HG02973 (cell line): ENCODE results near the gene PIP4K2A.

ENCODE experiments used
- ATAC-seq: cut with Tn5 transposase; IDR thresholded peaks from one replicate; pipeline ENCODE4 v1.9.1; 2021; ENCODE audit warnings: moderate library complexity; ENCODE audit not compliant: unreplicated experiment

PIP4K2A gene

DNA sequence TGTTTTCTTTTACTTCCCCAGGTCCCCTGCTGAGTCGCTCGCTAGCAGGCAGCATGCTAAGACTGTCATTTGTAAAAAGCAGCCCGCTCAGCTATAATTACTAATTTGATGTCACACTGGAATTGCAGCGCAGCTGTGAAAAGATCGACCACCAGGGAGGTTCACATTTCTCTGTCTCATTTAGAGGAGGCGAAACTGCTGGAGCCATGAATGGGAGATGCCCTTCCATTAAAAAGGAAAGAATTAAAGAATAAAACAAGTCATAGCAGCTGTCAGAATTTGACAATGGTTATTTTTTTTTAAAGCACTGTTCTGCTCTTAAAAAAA, 153.5 kb downstream of the PIP4K2A start:
- ATAC-seq = no peak

DNA sequence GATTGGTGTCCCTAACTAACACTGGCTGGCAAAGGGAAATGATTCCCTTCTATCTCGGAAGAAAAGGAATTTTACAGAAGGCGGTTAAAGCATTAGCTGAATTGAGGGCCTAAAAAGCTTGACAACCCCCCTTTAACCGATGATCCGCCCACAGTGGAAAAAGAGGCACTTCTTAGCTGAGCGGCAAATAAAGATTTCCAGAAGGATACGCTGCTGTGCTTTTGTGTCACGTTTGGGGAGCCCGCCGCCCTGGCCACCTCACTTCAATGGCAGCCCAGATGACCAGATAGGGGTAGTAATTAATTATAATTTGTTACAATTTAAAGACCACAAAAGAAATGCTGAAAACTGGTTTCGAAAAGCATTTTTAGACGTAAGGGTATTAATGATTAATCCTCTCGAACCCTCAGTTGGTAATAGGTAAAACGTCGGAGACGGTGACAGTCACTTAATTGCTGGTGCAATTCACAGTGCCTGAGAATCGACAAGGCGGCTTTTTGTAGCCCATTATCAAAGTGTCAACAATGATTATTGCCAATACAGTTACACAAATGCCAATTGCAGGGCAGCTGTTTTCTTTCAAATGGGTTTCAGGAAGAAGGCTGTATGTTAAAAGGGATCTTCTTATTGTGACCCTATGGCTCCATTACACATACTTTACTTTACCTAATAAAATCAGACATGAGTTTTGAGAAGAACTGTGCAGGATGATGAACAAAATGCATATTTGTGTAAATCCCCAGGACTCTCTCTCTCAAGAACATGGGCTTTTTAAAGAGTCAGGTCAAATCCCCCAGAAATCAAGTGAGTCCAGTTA, 154.1 kb downstream of the PIP4K2A start:
- ATAC-seq = no peak

DNA sequence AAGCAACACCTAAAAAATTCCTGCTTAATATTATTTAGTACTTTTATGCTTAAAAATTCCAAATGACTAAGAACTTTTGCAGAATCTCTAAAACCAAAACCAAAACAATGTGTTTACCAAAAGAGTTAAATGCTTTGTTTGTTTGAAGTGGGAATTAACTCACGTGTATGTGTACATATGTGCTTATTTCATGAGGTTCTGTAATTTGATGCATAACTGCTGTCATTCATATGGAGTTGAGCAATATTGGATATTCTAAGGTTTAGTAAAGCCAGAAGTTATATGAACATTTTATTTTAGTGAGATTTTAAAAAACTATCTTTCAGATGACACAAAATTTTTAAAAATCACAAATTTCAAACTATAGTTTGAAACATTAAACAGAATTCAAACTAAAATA, 157.1 kb downstream of the PIP4K2A start:
- ATAC-seq = no peak

DNA sequence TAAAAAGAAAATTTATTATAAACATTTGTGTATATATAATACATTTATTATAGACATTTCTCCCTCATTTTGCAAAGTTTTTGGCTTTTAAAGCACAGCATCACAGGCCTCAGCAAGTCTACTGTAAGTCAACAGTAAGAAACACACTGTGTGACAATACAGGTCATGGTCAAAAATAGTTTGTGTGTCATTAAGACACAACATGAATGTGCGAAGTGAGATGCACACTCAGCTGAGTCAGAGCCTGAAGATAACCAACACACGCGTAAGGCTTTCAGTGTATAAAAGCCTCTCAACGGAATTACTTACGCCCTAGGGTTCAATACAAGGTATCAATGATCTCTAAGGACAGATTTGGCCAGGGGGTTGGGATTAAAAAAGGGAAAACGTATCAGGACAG, 157.6 kb downstream of the PIP4K2A start:
- ATAC-seq = no peak

DNA sequence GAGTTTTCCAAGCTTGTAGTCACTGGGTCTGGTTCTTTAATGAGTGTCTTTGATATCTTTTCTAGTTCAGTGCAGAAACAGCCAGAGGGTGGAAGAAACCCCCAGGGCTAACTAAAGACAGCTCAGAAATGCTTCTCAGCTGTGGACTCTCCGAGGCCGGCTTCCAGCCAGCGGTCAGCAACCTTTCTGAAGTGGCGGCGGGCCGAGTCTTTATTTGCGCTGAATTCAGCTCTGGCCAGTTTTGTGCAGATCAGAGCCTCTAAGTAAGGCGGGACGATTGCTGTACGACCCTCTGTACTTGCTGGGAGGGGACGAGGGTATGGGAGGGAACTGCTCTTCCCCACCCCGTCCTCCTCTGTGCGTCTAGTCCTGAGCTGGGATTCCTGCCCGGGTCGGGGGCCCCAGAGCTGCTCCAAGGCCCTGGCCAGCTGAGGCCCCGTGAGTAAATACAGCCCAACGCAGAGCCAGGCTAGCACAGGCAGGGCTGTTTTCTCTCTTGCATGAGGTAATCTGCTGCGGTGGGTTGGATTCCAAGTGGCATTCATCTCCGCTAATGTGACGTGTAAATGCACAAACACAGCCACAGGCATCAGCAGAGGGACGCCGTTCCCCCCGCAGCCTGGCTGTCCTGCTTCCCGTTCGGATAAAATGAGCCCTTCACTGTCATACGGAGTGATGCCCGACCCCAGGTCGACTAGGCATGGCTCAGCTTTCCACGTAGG, 159.8 kb downstream of the PIP4K2A start:
- no peak for ATAC-seq

DNA sequence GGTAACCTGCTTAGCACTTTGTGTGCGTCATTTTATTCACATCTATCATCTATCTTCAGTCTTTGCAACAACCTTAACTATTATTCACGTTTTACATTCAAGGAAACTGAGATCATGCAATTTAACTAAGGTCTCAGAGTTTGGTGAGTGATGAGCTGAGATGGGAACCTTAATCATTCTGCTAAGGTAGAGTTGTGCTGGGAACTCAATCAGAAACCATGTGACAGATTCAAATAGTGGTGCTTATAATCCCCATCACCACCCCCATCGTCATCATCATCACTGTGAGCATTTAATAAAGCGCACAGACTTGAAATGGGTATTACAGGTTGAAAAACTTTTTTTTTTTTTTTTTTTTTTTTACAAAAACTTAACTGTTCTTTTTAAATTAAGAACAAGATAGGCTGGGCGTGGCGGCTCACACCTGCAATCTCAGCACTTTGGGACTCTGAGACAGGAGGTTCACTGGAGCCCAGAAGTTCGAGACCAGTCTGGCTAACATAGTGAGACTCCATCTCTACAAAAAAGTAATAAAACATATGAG, 160.9 kb downstream of the PIP4K2A start:
- no peak for ATAC-seq

DNA sequence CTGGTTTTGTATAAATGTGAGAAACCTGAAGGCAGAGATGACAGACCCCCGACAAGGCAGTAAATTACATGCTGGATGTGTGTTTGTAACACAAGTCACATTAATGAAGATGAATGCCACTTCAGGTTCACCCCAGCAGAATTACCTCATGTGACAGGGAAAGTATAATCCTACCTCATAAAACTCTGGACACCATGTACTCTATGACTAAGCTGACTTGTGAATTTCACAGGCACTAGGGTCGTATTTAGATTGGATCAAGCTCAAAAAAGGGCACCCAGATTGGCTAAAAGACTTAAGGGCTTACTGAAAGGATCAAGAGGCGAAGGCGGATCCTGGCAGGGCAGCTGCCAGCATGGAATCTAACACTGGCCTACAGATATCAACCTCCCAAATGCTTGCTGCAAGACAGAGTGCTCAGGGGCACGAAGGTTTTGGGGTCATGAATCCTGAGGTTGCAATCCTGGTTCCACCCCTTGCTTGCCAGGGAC, 161.4 kb downstream of the PIP4K2A start:
- no peak for ATAC-seq

DNA sequence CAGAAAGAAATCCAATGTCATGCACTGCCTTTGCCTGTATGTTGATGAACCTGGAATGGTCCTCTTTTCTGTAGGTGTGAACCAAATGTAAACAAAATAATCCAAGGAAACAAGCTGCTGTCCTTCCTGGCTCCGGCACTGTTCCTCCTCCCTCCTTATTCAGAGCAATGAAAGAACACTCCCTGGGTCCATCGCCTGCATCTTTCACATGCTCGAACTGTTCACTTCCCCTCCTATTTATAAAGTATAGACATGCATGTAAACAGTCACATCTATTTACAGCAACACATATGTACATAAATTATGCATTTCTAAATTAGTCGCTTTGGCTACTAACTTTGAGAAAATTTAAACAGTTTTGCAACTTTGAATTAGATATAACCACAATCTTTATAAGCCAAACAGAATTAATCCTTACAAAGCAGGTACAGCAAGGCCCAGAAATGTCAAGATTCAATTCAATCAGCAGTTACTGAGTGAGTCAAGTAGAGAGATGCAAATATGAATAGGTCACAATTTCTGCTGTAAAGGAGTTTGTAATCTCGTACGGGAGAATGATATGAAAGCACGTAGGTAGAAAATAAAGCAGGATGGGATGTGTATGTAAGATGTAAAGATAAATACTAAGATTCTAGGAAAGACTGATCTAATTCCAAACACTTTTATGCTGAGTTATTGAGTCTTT, 162.6 kb downstream of the PIP4K2A start:
- no peak for ATAC-seq

DNA sequence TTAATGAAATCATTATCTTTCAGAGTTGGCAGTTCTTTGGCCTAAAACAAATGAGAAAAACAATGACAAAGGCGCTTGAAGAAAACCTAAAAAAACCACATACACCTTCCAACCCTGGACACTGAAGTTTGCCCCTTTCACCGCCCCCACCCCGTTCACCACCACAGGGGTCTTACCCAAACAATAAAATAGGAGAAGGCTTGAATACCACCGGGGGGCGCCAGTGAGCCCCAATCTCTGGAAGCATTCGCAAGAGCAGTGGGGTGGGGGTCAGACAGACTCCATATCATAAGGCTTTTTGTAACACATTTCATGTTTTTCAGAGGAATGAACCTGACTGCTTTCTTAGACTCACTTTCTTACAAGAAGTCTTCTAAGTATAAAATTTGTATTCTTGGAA, 163.6 kb downstream of the PIP4K2A start:
- no peak for ATAC-seq

DNA sequence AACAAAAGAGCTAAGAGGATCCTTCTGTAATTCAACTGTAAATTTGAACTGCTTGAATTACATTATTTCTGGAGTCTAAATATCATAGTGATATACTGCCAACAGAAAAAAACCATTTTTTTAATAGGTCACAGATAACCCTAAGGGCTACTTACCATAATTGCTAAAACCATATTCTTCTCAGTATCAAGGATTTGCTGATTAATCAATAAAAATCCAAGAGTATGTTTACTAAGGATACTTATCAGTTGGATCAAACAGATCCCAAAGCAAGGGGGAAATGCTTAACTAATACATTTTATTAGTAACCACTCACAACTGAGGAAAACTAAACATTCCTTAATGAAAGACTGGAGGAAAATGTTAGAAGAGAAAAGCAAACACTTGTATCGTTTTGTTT, 166.0 kb downstream of the PIP4K2A start:
- no peak for ATAC-seq

DNA sequence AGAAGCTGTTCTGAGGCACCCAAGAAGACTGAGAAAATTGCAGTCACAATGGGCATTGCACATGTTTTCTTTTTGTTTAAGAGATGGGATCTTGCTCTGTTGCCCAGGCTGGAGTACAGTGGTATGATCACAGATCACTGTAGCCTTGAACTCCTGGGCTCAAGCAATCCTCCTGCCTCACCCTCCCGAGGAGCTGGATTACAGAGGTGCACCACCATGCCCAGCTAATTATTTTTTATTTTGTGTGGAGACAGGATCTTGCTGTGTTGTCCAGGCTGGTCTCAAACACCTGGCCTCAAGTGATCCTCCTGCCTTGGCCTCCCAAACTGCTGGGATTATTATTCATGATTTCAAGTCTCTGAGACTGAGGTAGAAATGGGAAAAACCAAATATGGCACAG, 168.7 kb downstream of the PIP4K2A start:
- ATAC-seq = no peak

DNA sequence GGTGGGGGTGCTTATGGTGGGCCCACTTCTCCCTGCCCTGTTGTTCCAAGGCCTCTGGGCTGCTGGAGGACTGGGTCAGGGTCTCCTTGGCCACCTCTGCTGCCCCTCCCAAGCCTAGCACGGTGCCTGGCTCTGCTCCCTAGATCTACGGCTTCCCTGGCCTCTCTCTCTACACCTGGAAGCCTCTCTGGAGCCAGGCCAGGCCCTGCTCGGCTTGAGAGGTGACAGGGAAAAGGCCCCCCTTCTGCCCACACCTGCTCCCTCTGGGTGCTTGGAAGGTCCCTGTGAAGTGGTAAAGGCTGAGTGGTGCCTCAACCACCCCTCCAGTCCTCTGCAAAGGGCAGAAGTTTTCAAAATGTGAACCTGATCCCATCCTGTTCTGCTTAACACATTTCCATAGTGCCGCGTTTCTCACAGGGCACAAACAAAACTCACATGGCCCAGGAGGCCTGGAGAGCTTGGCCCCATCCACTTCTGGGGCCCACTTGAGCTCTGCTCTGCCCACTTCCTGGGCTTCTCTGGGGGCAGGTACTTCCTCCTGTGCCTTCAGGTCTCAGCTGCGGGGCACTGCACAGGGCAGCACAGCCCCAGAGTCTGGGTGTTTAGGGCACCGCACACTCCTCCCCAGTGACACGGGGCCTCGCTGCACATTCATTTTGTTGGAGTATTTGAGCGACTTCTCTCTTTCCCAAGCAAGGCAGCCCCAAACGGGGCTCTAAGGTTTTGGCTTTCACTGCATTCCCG, 169.9 kb downstream of the PIP4K2A start:
- ATAC-seq = no peak

DNA sequence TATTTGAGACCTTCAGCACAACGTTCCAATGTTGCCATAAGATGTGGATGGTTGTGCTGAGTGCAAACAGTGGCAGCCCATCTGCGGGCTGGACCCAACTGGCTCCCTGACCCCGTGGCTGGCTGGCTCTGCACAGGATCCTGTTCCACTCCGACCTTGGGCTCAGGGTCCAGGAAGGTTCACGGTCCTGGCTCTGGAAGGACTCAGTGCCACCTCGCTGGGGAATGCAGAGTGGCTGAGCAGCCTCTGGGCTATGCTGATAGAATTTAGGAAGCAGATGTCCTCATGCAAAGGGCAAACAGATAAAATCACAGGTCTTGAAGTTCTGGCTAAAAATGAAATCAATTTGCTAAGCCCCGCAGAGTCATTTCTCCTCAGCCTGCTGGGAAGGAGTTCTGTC, 171.6 kb downstream of the PIP4K2A start:
- no peak for ATAC-seq

DNA sequence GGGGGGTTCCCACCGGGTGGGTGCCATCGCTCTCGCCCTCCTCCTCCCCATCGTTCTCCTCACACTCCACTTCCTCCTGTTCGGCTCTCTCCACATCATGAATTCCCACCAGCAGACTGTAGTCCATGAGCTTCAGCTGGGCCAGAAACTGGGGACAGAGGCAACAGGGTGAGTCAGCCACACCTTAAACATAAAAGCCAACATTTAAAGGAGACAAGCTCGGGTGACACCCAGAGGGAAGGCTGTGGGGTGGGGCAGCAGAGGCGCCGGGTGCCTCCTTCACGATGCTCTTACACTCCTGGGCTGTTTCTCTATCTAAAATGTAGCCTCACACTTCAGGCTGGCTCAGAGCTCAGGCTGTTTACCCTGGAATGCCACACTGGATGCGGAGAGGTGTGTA, 172.5 kb downstream of the PIP4K2A start:
- ATAC-seq = no peak

DNA sequence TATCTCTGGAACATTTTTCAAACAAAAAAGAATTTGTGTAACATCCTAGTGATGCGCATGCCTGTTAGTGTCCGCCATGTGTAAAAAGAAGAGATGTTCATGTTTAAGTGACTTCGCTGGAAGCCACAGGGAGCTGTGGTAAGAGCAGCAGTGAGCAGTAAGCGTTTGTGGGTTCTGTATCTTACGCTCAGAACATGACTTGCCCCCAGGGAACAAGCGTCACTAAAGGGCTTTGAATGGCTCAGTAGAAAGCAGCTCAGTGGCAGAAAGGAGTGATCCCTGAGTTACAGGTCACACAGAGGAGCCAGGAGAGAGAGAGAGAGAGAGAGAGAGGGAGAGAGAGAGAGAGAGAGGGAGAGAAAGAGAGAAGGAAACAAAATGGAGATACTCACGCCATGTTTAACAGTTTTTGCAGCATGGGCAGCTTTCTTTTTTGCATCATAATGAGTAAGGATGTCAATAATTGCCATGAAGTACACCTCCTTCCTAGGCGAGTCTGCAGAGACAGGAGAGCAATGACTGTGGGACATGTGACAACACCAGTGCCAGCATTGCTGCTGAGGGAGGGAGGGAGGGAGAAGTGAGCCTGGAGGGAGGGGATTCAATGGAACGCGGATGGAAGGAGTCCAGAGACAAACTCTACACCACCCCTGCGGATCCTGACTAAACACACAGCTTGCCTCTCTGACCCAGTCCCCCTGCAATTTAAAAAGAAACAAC, 174.6 kb downstream of the PIP4K2A start:
- no peak for ATAC-seq

DNA sequence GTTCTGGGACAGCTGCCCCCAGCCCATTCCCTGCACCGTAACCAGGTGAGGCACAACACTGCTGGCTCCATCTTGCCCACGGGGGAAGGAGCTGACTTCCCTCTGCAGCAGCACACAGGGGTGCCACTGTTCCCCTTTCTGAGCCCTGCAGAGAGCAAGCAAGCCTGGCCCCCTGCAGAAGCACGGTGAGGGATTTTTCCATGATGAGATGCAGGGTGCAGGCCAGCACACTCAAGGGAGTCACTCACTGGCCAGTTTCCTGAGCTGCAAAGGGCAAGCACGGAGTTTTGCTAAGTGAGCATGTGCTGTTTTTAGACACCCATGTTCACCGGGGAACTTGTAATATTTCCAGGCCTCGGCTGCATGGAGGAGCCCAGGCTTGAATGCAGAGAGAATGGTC, 176.6 kb downstream of the PIP4K2A start:
- ATAC-seq = no peak

DNA sequence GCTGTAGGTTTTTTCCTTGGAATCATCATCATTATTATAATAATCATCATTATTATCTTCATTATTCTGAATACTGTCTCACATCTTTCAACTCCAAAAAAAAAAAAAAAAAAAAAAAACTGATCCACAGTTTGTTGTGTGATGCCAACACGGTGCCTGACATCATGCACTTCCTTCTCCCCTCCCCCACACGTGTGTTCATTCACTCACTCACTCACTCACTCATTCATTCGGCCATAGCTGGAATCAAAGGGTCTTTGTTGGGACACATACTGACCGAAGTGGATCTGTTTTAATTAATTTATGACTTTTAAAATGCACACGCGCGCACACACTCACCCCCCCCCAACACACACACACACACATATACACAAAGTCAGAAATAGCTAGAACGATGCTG, 177.8 kb downstream of the PIP4K2A start:
- ATAC-seq = no peak

DNA sequence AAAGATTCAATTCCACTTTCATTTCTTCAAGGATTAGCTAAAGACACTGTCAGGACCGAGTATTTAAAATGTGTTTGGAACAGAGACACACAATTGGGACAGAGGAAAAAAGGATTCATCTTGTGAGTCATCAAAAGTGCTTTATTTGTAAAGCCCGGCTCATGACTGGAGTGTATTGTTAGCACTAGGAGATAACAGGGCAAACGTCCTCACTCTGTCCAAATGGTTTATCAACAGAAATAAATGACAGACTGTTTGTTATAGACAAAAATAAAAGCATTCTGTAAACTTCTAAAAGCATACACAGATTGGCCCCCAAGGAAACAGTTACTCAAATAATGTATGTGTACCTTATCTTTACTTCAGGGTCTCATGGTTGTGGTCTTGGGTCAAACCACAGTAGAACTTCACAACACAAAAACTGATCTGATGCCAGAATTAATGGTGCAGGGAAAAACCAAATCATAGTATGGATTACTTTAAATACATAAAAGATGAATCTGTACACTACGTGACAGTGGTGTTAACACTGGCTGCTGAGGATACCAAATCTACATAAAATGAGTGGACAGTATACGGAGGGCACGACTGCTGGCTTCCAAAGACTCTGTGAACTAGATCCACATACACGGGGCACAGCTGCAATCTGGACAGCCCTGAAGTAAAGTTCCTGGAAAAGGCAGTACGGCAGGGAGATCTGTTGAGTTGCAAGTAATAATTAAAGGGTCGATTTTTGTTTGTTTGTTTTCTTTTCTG, 179.4 kb downstream of the PIP4K2A start:
- ATAC-seq = no peak

DNA sequence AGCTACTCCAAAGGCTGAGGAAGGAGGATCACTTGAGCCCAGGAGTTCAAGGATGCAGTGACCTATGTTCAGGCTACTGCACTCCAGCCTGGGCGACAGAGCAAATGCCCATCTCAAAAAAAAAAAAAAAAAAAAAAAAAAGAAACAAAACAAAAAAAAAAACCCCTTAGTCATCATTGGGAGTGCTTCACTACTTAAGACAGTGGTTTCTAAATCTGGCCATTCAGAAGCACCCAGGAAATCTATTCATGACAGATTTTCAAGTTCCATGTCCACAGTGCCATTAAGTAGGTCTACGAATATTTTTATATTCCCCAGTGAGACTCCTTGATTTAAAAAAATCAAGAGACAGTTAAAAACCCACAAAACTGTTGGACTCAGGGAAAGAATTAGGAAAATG, 182.9 kb downstream of the PIP4K2A start:
- no peak for ATAC-seq

DNA sequence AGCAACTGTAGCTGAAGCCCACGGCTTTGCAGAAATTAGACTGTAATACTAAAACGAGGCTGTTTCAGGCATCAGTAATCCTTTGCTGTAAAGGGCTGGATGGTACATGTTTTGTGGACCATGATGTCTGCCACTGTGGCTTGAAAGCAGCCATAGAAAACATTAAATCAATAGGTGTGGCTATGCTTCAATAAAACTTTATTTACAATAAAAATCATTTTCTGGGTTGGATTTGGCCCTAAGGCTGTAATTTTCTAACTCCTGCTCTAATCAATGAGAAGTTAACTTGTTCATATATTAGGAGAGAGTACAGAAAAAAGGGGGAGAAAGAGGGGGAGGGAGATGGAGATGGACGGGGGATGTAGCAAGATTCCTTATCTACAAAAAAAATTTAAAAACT, 183.4 kb downstream of the PIP4K2A start:
- no peak for ATAC-seq
